D341Med (cell line): Measurements from ENCODE around the gene ZFP92.

Source experiments
- DNase-seq: peaks from one replicate; pipeline ENCODE4 v3.0.0; 2012; ENCODE audit warnings: low spot score

The ZFP92 gene

DNA sequence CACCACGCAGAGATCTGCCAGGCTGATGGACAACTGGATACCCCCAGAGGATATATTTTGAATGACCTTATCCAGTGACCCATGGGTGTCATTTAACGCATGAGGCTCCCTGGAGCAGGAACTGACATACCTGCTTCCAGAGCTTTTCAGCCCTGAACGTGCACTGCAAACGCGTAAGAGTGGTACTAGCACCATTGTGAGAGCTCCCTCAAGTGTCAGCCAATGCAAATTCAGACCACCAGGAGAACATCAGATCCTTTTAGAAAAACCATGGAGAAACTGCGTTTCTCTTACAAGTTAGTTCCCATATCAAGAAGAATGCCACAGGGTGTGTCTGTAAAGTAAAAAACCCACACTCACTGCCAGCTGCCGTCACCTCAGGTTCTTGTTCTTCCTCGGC lies 27.3 kb downstream of the ZFP92 start:
- DNase-seq: no peak

DNA sequence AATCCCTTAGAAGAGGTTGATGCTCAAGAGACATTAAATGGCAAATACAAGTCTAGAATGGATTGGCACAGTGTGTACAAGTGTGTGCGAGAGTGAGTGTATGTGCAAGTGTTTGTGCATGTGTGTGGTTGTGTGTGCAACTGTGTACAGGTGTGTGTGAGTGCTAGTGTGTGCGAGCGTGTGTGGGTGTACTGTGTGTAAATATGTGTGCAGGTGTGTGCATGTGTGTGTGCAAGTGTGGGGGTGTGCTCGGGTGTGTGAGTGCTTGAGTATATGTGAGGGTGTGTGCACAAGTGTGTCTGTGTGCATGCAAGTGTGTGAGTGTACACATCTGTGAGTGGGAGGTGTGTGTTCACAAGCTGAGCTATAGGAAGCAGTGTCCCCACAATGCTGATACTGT lies 28.7 kb downstream of the ZFP92 start:
- no peak for DNase-seq

DNA sequence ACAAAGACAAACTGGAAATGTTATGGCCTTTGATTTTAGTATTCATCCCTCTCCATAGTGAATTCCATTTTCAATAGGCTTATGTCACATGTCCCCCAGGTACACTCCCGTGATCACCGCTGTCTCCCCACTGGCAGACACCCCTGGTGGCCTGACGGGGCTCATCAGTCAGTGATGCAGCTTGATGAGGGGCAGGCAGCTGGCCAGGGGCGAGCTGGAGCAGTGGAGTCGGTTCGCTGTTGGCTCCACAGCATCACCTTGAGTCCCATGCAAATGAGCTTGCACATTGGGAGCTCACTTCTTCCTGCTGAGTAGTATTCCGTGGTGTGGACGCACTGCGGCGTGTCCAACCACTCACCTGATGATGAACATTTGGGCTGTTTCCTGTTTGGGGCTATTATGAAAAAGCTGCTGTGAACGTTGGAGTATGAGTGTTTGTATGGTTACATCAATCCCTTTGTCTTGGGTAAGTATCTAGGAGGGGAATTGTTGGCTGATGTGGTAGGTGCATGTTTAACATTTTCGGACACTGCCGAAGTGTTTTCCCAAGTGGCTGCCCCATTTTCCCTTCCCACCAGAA lies 29.4 kb downstream of the ZFP92 start:
- no peak for DNase-seq

DNA sequence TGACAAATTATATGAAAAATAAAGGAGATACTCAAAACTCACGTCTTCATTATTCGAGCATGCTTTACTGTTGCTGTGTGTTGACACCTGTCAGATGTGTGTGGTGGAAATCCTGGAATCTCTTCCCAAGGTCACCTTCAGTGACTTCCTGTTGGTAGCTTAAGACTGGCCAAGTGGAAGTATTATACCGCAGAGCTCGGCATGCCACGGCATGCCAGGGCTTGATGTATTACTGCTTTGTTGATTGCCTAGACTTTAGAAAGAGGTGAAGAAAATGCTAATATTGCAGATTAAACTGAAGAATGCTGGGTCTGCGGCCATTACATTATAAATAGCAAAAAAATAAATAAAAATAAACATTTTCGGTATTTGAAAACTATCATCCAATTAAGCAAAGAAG lies 30.0 kb downstream of the ZFP92 start:
- no peak for DNase-seq

DNA sequence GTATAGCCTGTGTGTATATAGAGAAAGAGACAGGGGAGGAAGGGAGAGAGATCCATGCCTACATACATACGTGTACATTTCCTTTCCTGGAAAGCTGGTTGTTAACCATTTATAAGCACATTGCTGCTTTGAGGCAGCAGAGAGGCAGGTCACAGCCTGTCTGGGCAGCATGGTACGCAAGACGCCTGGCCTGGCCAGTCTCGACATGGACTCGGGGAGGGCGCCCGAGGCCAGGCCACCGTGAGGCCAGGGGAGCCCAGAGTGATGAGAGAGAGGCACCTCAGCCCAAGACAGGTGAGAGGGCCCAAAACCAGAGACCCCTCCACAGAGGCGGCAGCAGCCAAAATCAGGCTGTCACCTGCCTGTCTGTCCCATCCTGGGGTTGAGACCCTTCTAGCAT lies 30.7 kb downstream of the ZFP92 start:
- DNase-seq: no peak

DNA sequence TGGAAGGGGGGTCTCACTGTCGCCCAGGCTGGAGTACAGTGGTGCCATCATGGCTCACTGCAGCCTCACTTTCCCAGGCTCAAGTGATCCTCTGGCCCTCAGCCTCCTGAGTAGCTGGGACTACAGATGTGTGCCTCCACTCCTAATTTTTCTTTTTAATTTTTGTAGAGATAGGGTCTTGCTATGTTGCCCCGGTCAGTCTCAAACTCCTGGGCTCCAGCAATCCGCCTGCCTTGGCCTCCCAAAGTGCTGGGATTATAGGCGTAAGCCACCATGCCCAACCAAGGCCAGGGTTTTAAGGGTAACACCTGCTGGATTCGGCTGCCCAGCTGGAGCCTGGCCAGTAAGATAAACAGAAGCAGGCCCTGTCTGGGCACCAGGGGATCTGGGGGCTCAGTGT lies 31.2 kb downstream of the ZFP92 start:
- DNase-seq: no peak

DNA sequence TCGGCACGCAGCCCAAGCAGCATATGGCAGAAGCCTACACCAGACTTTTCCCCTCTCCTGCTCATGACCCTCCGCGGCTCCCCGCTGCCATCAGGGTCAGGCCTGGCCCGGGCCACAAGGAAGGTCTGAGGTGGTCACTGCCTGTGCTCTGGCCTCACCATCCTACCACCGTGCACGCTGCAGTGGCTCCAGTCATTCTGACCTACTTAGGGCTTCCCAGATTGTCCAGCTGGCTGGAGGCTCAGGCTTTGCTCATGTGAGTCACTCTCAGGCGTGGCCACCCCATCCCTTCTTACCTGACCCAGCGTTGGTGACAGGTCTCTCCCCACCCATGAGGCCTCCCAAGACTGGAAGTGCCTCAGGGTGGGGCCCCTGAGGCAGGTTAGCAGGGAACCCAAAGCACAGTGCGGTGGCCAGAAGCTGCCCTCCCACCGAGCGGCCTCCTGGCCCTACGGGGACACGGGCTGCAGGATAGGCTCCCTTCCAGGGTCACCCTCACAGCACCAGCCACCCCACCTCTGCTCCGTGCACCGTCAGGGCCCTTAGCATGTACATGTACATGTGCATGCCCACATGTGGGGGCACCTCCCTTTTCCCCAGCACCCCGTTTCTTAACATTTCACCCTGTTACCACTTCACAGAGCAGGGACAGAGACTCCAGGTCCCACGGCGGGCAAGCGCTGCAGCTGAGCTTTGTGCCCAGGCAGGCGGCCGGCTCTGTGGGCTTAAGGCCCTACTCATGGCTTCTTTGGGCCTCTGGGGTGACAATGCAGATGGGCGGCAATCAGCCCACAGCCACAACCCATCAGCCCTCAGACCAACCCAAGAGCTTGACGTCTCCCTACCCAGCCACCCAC lies 32.4 kb downstream of the ZFP92 start:
- no peak for DNase-seq

DNA sequence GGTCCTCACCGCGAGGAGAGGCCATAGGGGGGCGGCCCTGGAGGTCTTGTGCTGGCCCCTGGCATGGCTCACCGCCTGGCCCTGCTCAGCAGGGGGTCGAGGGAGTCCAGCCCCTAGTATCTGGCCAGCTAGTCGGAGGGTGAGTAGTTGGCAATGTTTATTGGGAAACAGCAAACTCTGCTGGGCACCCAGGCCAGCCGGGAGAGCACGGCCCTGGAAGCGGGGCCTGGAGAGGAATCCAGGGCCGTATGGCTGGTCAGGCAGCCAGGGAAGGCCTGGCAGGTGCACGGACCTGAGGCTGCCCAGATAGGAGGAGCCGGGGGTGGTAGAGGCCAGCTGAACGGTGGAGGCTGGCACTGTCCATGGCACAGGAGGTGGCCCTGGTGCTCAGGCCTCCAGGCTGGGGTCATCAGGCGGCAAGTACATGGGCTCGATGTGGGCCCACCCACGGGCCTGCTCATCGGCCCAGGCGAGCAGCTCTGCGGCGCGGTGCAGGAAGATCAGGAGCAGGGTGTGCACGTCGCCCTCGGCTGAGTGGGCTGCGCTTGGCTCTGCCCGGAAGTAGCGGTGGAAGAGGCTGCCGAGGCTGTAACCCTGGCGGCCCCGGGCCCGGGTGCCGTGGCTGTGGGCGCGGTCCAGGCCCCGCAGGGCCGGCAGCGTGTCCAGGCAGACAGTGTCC lies 33.2 kb downstream of the ZFP92 start:
- no peak for DNase-seq

DNA sequence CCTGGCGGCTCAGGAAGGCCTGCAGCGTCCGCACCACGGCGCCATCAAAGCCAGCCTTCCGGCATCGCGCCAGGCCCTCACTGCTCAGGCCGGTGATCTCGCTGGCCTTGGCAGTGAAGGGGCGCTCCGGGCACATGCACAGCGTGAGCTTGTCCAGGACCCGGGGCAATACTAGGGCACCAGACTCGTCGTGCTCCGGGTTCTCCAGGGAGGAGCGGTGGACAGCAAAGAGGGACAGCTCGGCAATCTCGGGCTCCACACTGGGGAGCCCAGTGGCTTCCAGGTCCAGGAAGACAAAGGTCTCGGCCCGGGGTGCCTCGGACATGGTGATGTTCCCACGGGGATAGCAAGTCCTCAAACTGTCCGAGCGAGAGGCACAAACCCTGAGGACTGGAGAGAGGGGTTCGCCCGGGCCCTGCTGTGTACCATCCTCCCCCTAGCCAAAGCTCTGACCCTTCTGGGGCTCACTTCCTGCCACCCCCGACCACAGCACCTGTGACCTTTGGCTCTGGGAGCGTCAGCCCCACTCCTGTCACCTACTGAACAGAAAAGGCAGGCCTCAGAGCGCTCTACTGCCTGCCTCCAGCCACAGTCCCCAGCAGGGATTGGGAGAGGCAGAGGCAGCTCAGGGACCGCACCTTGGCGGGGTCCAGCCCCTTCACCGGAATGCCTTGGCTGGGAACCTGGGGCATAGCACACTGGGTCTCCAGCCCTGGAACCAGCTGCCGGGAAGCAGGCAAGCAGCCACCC lies 34.0 kb downstream of the ZFP92 start:
- no peak for DNase-seq

DNA sequence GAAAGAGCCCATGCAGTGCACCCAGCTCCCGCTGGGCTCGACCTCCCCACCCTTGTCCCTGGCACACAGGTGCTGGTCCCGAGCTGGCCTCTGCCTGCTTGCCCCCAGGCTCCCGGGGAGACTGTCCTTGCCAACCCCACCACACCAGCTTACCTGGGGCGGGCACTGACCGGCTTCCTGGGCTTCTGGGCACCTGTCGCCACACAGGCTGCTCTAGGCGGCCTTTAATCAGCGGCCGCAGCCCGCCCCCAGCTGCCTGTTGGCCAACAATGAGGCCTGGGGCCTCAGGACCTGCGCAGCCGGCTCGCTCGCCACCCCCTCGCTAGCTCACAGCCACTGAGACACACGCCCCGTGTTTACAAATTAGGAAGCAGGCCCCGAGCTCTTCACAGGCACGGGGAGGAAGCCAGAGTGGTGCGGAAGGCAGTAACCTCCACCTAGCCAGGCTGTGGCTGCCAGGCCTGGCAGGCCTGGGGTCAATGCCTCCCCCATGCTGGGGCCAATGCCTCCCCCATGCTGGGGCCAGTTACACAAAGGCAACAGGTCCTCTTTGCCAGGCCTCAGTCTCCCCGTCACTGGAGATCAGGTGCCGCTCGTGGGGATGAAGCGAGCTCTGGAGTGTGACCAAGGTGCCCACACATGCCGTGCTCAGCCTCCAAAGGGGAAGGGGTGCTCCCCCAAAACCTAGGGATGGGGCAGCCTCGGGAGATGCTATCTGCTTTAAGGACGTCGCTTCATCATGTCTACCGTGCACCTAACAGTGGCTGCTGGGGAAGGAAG lies 34.8 kb downstream of the ZFP92 start, which contains the start of gene TREX2:
Gene TREX2 (minus strand): TSS at position 201 of the 780 bp plus-strand sequence. CDS start 626 bp downstream, outside the sequence.
- no peak for DNase-seq

DNA sequence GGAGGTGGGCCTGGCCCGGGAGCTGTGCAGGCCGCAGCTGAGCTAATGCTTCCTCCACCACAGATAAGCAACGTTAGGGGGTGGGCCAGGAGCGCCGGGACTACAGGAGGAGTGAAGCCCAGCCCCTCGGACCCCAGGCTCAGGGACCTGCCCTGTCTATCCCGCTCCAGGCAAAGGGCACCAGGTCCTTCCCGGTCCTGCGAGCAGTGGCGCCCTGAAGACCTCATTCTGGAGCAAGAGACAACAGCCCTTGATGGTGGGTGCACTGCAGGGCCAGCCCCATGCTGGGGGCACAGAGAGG lies 35.3 kb downstream of the ZFP92 start:
- DNase-seq: no peak

DNA sequence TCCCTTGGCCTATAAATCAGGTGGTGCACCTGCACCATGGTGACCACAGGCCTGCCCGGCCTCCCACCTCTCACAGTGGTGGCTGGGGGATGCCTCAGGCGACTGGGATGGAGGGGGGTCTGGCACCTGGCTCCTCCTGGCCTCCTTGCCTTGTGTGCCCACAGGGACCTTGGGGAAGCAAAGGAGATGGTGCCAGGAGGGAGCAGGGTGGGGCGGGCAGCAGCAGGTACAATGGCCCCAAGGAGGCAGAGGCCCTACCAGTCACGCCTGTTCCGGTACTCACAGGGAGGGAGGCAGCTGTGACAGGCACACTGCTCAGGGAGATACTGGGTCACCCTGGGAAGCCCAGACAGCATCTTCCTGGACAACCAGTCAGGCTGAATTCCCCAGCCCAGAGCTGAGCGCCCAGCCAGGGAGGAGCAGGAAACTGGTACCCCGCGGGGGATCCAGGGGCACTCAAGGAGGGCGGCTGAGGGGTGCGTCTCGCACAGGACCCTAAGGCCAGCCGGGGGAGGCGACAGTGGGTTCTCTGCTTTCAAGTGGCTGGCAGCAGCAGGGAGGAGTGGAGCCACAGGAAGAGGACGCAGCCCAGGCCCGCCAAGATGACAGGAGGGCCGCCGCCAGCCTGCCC lies 35.8 kb downstream of the ZFP92 start:
- DNase-seq: no peak

DNA sequence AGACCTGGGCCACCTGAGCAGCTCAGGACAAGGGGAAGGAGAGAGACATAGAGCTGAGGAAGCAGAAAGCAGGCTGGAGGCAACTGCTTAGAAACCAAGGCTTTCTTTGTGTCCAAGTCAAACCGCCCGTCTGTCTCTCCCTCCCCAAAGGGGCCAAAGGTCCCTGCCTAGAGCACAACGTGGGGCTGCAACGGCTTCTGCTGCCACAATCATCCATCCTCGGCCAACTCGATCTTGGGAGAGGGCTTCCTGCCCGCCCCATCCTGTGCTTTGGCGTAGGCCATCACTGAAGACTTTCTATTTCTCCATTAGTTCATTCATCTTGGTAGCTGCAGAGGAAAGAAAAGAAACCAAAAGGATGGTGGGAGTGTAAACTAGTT lies 36.3 kb downstream of the ZFP92 start:
- no peak for DNase-seq

DNA sequence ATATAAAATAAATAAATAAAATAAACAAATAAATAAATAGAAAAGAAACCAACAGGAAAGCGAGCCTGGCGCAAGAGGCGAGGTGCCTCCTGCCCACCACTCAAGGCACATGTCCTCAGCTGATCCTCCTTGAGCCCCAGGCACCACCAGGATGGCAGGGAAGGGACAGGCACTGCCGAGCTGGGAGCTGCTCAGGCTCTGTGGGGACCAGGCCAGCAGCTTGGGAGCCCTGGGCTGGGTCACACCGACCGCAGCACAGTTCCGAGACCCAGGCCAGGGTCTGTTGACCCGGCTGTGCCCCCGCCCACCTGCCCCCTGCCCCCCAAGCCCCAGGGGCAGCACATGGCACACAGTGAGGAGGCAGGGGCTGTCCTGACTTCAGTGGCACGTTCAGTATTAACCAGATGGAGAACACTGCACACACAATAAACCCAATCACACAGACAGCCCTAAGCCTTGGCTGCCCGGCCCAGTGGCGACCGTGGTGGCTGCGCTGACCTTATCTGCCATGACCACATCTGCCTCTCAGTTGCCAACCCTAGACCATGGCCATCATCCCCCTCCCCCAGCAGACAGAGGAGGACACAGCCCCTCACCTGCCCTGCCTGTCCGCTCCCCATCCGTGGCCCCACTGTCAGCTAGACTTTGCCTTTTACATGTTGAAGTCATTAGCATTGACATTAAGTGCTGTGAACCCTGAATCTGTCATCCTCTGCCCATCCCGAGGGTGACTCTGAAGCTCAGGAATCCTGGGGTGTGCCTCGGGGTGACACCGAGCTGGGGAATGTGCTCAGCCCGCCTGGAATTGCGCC lies 37.5 kb downstream of the ZFP92 start:
- no peak for DNase-seq

DNA sequence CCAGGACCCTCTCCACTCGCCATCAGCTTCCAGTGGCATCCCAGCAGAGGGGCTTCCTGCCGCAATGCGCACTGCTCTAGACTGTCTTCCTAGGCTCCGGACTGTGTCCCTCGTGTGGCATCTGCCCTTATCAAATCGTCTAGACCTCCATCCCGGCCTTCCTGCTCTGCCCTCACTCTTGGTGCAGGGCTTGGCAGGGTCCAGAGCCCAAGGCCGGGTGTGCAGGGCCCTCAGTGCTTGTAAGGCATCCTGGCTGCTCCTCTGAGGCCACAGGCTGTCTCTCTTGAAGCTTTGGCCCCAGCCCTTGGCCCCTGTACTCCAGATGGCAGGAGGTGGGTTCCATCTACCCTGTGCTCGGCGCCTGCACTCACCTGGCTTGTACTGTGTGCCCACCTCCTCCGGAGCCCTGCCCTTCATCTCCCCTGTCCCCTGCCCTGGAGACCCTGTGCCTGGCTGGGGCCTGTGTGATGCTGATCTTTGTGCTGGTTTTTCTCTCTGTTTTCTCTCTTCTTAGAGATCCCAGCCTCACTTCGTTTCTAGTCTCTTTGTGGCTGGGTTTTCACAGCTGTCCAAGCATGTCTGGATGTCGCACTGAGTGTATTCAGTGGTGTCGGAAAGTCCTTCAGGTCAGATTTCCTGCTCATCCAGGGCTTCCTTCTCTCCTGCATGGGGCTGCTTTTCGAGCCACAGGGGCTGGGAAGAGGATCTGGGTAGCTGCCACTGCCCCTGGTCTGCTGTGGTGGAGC lies 38.3 kb downstream of the ZFP92 start:
- DNase-seq: no peak

DNA sequence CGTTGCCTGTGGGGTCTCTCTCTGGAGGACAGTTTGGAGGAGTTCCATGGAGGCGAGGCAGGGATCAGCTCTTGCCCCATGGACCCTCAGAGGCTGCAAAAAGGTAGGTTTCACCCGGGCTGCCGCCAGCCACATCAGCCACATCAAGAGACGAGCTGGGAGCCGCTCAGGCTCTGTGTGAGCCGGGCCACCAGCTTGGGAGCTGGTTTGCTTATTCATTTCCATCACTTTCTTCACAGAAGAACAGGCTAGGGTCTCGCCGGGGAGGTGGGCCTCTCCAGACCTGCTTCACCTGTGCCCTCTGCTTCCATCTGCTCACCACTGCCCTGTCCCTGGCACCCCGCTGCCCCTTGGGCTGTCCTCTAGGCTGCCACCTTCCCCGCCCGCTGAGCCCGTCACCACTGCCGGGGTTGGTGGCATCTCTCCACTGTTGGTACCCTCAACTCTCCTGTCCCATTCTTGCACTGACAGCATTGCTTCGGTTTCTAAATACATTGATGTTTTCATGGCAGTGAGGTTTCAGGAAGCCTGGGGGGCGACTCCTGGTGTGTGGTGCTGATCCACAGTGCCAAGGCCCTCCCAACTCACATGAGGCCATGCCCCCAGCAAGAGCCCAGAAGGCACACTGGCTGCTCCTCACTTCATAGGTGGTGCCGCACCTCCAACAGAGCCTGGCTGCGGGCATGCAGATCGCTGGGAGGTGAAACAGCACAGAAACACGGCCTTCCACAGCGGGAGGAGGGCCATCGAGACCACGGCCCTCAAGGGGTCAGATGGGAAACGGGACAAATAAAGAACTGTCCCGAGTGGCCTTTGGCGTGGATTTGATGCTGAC lies 39.1 kb downstream of the ZFP92 start:
- DNase-seq: no peak

DNA sequence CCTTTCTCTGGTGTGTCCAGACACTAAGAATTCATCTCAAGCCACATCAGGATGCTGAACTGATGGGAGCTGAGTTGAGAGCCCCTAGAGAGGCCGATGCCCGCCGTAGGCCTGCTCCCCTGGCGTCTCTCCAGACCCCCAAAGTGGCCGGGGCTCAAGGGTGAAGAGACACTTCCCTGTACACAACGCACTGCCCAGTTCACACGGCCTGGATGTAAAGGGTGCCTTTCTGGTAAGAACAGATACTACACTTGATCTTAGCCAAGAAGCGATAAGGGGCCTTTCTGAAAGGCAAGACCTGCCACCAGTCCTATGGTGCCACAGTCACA lies 39.6 kb downstream of the ZFP92 start:
- no peak for DNase-seq

DNA sequence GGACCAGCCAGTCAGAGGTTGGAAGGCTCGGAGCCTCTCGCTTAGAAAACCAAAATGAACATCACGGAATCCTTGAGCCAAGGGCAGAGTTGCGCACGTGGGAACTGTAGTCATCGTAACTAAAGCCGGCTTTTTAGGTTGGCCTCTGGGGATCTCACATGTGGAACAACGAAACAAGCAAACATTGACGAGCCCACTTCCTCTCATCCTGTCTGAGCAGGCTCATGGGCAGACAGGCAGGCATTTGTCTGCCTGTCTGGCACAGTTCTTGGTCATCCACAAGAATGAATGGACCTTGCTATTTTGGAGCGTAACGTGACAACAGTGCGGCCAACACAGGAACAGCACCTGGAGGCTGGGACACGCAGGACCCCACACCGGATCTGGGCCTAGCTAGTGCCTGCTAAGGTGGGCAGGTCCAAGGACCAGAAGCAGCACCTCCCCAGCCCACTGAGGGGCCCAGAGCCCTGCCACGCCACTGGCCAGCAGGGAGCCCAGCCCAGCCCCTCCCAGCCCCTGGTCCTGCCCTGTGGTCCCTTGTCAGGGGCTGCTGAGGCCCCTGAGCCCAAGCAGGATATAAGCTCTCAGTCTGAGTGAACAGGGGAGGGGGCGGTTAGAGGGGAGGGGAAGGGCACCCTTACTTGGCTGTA lies 43.8 kb downstream of the ZFP92 start:
- DNase-seq: no peak

DNA sequence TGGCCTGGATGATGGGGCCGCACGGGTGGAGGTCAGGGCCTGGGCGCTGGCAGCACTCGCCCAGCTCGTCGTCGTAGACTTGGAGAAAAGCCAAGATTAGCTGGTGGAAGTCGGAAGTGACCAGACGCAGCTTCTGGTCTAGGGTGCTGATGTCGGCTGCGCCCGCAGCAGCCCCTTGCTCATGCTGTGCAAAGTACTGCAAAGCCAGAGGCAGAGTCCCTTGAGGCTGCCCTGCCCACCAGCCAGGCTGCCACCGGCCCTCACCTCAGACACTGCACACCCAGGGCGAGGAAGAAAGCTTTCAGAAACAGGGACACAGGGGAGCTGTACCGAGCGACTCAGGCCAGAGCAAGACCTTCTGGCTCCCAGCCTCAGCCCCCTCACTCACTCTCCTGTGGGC lies 44.3 kb downstream of the ZFP92 start:
- no peak for DNase-seq
